HG03342 (cell line): ENCODE data around the gene ARTN.

Experiments used
- ATAC-seq: cut with Tn5 transposase; IDR thresholded peaks from one replicate; pipeline ENCODE4 v1.9.1; 2021; ENCODE audit warnings: mild to moderate bottlenecking, moderate library complexity; ENCODE audit not compliant: unreplicated experiment

The ARTN gene

DNA sequence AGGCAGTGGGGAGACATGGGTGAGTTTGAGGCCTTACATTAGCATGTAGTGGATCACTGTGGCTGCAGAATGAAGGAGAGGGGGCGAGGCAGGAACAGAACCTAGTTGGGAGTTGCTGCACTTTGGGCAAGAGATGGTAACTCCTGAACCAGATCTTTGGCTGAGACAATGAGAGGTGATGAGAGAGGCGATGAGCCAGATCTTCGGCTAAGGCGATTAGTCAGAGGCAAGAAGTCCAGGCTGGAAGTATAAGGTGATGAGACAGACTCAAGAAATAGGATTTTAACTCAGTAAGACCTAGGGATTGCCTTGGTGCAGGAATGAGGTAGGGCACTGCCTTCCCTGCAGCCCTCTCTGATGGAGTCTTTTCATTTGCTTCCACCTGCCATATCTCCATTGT is 9.1 kb upstream of the ARTN start:
- ATAC-seq, result no peak

DNA sequence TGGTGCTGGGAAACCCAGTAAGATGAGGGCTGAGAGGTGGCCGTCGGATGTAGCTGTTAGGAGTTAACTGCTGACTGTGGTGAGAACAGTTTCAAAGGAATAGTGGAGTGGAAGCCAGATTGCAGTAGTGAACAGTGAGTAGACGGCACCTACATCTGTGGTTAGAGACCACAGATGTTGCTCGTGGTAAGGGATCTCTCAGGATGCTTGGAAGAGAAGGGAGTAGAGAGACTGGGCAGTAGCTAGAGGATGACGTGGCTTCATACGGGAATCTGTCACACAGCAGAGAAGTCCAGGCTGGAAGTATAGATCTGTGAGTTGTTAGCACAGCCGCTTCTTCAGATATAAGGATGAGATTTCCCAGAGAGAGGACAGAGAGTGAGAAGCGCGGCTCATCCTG is 7.8 kb upstream of the ARTN start:
- no peak for ATAC-seq

DNA sequence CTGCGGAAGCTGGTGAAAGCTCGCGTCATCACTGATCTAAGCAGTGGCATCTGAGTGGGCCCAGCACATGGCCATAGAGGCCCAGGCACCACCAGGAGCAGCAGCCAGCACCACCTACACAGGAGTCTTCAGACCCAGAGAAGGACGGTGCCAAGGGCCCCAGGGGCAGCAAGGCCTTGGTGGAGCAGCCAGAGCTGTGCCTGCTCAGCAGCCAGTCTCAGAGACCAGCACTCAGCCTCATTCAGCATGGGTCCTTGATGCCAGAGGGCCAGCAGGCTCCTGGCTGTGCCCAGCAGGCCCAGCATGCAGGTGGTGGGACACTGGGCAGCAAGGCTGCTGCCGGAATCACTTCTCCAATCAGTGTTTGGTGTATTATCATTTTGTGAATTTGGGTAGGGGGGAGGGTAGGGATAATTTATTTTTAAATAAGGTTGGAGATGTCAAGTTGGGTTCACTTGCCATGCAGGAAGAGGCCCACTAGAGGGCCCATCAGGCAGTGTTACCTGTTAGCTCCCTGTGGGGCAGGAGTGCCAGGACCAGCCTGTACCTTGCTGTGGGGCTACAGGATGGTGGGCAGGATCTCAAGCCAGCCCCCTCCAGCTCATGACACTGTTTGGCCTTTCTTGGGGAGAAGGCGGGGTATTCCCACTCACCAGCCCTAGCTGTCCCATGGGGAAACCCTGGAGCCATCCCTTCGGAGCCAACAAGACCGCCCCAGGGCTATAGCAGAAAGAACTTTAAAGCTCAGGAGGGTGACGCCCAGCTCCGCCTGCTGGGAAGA is 3.2 kb upstream of the ARTN start:
- no peak for ATAC-seq

DNA sequence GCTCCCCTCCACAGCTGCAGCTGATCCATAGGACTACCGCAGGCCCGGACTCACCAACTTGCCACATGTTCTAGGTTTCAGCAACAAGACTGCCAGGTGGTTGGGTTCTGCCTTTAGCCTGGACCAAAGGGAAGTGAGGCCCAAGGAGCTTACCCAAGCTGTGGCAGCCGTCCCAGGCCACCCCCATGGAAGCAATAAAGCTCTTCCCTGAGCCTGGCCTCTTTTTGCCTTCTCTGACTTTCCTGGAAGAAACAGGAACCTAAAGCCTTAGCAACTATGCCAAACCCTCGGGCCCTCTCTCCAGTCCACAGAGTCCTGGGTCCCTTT is 2.7 kb upstream of the ARTN start:
- no peak for ATAC-seq

DNA sequence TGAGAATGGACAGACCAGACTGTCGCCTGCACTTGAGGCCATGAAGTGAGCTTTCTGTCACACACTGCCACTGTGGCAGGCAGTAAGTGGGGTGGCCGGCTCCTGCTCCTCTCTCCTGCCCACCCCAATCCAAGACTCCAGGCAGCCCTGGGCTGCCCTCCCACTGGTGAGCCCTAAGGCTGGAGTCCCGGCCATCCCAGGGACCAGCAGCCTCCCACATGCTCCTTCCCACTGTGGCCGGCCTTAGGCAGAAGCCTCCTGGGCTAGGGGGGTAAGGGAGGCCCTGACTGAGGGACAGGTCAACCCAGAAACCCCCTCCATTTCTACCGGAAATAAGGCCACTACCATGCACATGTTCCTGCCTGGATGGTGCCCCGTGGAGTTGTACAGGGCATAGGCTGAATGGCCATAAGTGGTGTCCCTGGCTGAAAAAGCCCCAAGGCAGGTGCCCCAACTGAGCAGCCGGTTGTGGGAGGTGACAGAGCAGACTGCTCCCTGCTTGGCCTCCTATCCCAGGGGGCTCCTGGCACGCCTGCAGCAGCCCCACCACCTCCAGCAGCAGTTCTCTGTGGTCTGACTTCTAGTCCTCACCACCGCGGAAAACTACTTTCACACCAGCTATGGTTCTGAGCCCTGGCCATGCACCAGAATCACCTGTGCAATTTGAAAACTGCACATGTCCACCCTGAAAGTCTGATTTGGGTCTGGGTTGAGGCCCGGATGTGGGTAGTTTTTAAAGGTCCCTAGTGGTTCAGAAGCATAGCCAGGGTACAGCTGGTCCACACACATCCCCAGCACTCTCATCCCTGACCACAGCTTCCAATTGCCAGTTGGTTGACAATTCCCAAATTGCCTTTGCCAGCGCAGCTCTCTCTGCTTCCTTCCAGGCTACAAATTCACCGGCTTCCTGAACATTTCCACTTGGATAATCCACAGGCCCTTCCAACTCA is 1.6 kb upstream of the ARTN start:
- no peak for ATAC-seq

DNA sequence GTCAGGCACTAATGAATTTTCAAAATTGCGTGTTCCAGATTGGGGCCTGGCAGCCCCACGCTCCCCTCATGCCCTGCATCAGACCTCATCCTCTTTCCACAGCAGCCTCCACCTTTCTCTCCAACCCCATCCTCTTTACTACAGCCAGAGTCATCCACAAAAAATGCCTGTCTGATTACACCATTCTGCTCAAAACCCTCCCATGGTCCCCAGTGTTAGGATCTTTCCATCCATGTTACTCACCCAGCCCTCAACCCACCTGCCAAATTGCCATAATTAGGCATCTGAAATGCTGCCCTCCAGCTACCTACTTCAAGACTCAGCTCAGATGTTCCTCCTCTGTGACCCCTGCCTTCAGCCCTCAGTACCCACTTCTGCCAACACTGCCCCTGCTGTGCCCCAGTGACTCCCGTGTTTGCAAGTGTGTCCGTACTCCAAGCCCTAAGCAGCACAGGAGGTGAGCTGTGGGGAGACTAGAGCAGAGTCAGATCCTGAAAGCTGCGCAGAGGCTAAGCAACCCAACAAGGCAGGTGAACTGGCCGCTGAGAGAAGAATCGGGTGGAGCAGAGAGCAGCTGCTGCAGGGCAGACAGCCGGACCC is 715 bp upstream of the ARTN start:
- no peak for ATAC-seq

DNA sequence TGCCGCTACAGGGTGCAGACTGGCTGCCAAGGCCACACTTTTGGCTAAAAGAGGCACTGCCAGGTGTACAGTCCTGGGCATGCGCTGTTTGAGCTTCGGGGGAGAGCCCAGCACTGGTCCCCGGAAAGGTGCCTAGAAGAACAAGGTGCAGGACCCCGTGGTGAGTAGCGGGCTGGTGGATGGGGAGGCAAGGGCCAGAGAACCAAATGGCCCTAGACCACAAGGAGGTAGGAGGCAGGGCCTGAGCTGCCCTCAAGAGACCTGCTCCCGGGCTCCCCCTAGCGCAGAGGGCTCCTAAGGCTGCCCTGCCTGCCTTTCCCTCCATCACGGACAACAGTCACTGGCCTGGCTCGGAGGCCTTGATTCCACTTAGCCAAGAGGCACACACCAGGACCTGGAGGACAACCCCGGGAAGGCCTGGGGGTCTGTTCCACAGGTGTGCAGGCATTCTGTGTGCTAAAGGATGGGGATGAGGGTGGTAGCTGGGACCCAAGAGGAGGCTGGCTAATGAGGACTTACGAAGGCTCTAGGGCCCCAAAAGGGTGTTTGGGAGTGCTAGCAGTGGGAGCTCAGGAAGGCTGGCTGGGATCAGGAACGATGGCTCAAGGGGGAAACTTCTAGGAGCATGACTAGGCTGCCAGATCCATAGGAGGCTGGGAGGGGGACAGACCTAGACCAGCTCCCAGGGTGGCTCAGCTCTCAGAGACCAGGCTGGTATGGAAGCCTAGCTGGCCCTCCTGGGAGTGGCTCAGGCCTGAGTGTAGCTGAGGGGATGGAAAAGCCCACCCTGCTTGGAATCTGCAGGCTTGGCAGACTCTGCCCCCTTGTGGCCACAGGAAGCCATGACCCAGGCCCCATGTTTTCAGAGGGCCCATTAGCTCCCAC is 742 bp downstream of the ARTN start:
- ATAC-seq, result no peak

DNA sequence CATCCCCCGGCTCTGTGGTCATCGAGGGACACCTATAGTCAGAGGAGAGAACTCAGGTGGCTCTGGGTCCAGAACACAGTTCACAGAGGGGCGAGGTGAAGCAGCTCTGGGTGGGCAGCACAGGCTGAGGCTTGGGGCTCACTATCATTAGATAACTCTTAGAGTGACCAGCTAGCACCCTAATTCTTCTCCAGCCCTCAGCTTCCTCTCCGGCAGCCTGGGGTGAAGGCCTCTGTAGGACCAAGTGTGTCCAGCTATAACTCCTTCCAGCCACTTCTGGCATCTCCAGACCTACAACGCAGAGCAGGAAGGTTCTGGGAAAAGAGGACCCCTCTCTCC is 1.4 kb downstream of the ARTN start:
- ATAC-seq, result no peak

DNA sequence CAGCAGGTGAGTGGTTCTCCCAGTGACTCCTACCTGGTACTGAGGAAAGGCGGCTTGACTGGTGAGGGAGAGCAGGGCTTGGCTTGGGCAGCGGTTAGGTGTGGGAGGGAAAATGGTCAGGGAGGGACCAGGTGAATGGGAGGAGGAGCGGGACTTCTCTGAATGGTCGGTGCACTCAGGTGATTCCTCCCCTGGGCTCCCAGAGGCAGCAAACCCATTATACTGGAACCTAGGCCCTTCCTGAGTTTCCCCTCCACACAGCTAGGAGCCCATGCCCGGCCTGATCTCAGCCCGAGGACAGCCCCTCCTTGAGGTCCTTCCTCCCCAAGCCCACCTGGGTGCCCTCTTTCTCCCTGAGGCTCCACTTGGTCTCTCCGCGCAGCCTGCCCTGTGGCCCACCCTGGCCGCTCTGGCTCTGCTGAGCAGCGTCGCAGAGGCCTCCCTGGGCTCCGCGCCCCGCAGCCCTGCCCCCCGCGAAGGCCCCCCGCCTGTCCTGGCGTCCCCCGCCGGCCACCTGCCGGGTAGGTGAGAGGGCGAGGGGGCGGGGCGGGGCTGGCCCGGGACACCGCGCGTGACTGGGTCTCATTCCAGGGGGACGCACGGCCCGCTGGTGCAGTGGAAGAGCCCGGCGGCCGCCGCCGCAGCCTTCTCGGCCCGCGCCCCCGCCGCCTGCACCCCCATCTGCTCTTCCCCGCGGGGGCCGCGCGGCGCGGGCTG is 2.3 kb downstream of the ARTN start:
- no peak for ATAC-seq

DNA sequence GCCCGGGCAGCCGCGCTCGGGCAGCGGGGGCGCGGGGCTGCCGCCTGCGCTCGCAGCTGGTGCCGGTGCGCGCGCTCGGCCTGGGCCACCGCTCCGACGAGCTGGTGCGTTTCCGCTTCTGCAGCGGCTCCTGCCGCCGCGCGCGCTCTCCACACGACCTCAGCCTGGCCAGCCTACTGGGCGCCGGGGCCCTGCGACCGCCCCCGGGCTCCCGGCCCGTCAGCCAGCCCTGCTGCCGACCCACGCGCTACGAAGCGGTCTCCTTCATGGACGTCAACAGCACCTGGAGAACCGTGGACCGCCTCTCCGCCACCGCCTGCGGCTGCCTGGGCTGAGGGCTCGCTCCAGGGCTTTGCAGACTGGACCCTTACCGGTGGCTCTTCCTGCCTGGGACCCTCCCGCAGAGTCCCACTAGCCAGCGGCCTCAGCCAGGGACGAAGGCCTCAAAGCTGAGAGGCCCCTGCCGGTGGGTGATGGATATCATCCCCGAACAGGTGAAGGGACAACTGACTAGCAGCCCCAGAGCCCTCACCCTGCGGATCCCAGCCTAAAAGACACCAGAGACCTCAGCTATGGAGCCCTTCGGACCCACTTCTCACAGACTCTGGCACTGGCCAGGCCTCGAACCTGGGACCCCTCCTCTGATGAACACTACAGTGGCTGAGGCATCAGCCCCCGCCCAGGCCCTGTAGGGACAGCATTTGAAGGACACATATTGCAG is 3.0 kb downstream of the ARTN start:
- ATAC-seq, result no peak

DNA sequence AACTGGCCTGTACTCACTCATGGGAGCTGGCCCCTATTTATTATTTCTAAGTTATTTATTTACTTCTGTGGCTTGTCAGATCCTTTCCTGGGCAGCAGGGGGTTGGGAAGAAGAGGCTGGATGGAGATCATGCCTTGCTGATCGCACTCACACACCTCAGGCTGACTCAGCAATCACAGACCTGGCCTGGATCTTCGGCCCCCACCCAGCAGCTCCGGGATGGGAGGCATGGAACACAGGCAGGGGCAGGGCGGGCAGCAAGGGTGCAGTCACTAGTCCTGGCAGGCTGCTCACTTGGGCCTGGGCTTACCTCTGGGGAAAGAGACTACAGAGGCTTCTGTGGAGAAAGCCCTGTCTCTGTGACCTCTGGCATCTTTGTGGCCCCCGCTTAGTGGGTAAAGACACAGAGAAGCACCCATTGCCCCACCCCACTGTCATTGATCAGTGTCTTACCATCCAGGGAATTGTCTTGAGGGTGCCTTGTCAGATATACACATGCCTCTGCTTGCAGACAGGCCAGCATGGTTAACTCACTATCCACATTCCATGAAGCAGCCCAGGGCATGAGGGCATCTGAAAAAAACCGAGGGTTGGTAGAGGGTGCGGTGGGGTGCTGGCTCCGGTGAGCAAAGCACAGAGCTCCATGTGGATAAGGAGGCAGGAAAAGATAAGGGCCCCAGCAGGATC is 3.7 kb downstream of the ARTN start:
- no peak for ATAC-seq

DNA sequence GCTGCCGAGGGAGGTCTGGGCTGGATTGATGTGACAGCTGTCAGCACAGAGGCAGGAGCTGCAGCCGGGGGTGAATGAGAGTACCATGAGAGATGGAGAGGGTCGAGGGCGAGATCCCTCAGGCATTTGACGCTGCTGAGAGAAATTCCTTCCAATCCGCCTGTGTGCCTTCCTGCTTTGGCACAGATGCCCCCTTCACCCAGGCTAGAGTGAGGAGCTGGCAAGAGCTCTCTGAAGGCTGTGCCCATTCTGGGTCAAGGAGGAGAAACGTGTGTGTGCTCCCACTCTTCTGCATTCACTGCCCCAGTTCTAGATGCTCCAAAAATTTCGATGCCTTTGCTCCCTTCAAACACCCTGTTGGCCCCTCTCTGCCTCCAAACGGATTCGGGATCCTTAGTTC is 4.8 kb downstream of the ARTN start:
- no peak for ATAC-seq

DNA sequence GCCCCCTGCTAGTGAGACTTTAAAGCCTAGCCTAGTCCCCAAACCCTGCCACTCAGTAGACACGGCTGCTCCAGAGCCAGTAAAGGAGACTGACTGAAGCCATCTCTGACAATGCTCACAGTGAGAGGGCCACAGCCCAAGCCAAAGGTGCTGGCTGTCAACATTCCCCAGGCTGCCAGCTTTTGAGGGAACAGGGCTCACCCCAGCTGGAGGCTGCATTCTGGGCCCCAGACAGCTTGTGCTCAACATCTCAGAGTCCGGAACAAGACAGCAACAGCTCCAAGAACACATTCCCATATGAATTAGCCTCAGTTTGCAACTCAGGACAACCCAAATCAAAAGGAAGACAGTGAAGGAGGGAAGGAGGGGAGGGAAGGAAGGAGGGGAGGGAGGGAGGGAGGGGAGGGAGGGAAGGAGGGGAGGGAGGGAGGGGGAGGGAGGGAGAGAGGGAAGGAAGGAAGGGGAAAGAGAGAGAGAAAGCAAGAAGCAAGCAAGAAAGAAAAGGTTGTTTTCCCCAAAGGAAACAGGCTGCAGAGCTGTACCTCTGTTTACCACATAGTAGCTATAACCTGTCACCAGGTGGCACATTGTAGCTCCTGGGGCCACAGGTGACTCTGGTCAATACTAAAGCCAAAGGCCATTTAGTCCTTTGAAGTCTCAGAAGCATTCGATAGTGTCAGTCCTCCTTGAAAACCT is 5.4 kb downstream of the ARTN start:
- no peak for ATAC-seq

DNA sequence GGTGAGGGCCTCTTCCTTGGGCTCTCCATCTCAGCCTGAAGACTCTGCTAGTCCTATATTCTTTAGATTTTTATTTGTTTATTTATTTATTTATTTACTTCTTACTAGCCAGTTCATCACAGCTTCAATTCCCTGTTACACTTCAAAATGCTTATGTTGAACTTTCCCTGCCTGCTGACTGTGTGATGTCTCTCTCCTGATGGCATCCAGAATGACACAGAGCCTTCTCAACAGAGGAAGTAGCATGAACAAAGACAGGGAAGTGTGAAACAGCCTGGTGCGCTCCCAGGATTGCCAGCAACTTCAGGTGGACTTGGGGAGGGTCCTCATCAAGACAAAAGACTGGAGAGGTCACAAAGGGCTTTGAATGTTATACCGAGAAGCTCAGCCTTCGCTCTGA is 8.8 kb downstream of the ARTN start:
- no peak for ATAC-seq

DNA sequence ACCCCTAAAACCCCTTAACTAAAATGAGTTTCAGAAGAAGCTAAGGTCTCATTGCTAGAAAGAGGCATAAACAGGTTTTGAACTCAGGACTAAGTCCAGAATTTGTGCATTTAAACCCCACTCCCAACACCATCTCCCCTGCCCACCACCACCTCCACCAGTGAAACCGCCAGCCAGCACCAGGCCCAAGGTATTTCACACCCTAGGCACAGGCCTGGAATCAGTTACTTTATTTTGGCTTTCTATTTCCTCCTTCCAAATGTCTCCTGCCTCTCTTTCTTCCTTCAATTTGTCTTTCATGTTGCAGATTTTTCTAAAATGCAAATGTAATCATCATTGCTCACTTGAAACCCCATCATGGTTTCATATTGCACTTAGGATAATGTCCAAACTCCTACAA is 11.3 kb downstream of the ARTN start:
- ATAC-seq, result no peak

DNA sequence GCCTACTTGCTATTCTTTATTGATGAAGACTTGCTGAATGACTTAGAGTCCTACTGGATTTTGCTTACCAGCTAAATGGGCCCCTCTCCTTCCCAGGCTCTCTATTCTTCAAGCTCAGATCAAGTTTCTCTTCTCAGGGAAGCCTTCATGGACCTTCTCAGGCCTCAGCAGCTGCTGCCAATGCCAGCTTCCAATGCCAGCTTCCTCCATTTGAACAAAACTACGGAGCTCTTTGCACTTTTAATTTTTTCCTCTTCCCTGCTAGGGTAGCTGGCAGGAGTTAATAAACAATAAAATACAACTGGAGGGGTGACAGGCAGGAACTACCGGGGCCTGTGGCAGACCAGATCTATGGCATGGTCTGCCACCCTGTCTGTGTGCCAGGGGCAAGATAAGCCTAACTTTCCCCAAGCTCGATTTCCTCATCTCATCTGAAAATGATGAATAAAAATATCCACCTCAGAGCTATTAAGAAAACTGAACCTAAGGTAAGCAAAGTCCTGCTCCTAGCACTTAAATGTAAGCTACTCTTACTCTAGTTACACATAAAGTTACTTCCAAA is 12.2 kb downstream of the ARTN start:
- ATAC-seq, result no peak

DNA sequence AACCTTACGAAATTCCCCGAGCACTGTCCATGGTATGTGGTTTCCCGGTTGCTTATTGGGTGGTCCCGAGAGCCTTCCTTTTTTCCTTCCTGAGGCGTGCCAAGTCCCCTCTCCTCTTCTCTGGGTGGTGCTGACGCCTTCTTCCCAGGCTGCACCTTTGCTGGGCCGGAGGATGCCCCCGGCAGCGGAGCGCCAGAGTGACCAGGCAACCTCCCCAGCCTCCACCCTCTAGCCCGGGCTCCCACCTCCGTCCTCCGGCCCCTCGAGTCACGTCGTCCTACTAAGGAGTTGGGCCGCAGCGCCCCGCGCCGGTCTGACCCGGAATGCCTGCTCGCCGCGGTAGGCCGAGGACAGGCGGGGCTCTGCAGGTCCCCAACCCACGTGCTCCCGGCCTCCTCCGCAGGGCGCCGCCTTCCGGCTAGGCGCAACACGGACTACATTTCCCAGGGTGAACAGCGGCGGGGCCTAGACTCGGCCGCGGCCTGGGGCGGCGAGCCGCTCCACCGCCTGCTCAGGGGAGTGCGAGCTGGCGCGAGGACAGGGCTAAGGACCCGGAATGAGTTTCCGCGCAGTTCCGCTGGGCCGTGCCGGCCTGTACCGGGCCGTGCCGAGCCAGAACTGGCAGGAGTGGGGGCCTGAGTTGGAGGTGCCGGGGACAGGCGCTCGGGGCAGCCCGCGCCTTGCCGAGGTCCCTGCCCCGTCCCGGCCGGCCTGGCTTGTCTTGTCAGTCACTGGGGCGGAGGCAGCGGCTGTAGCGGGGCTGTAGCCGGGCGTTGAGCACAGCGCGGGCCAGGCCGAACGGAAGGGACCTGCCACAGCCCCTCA is 12.8 kb downstream of the ARTN start, which contains the start of gene IPO13:
Gene IPO13, plus strand, starts transcription at position 715 of the 825 bp plus-strand sequence. CDS start 651 bp downstream, outside the sequence.
- peak; percentile 91 for ATAC-seq
